ENCODE data around the gene KLHL21. TPM values are rescaled to one million over a fixed set of nuclear protein-coding genes. Genes with fewer than 3 reads are reported as not detected.

Gene KLHL21
- total RNA-seq, 1 donor from 2014 or later = 22.6 TPM

- Histone ChIP-seq H3K4me3 (no peak overlapping the region), H3K4me1 (no peaks in the 10 kb centered on the region), H3K27ac (no peak overlapping the region), H3K36me3 (peaks cover 98% of the 10 kb centered on the region), H3K27me3 (ENCODE audit: low read depth) (no peaks in the 10 kb centered on the region), H3K9me3 (no peaks in the 10 kb centered on the region)
- TF ChIP-seq, protein P1, sequence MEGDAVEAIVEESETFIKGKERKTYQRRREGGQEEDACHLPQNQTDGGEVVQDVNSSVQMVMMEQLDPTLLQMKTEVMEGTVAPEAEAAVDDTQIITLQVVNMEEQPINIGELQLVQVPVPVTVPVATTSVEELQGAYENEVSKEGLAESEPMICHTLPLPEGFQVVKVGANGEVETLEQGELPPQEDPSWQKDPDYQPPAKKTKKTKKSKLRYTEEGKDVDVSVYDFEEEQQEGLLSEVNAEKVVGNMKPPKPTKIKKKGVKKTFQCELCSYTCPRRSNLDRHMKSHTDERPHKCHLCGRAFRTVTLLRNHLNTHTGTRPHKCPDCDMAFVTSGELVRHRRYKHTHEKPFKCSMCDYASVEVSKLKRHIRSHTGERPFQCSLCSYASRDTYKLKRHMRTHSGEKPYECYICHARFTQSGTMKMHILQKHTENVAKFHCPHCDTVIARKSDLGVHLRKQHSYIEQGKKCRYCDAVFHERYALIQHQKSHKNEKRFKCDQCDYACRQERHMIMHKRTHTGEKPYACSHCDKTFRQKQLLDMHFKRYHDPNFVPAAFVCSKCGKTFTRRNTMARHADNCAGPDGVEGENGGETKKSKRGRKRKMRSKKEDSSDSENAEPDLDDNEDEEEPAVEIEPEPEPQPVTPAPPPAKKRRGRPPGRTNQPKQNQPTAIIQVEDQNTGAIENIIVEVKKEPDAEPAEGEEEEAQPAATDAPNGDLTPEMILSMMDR (IDR thresholded peaks at IDR 0.05) = peak; percentile 41
- peak; percentile 69 to 78 for ATAC-seq
- intact Hi-C loops (cut with DNase I) = no loop called here
- peak; percentile 73 for DNase-seq
Measured at GRCh38 chr1:6634371-6635052, 31.8 kb upstream of the KLHL21 start.

GRCh38 chr1:6632588-6633514 lies 30.2 kb upstream of the KLHL21 start:
- peaks cover 100% of the 10 kb centered on the region for H3K36me3 ChIP-seq
- H3K27ac ChIP-seq = no peak overlapping the region
- no peak for DNase-seq
- TF ChIP-seq, protein P1 (IDR thresholded peaks at IDR 0.05) = no peak
- H3K27me3 ChIP-seq (ENCODE audit: low read depth) = no peaks in the 10 kb centered on the region
- intact Hi-C loops (cut with DNase I) = no loop called here
- no peaks in the 10 kb centered on the region for H3K4me1 ChIP-seq
- no peak overlapping the region for H3K4me3 ChIP-seq
- ATAC-seq = no peak
- H3K9me3 ChIP-seq = no peaks in the 10 kb centered on the region

- no peaks in the 10 kb centered on the region for H3K27me3 ChIP-seq (ENCODE audit: low read depth)
- H3K36me3 ChIP-seq = peaks cover 88% of the 10 kb centered on the region
- TF ChIP-seq, protein P1 (IDR thresholded peaks at IDR 0.05) = no peak
- H3K4me3 ChIP-seq = no peak overlapping the region
- peaks cover 14% of the 10 kb centered on the region for H3K4me1 ChIP-seq
- intact Hi-C loops (cut with DNase I) = no loop called here
- no peaks in the 10 kb centered on the region for H3K9me3 ChIP-seq
- ATAC-seq (no peak), DNase-seq (no peak)
- H3K27ac ChIP-seq = no peak overlapping the region
Measured at GRCh38 chr1:6631058-6631457, 28.4 kb upstream of the KLHL21 start.

DNA sequence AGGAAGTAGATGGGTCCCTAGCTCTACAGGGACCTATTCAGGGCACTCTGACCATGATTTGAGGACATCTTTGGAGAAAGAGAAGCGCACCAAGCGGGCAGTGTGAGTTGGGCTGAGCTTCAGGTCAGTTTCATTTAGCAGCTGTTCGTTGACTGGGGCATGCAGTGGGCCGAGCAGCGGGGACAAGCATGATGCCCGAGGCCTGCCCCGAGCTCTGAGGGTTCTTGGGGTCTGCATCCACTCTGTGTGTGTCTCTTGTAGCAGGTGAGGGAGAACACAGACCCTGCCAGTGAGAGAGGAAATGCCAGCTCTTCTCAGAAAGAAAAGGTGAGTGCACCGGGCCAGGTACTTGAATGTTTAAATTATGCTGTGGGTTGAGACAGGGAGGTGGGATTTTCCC lies 27.4 kb upstream of the KLHL21 start:
- no peak for DNase-seq
- Histone ChIP-seq H3K27ac (no peak overlapping the region), H3K27me3 (ENCODE audit: low read depth) (no peaks in the 10 kb centered on the region), H3K9me3 (no peaks in the 10 kb centered on the region), H3K4me1 (peaks cover 17% of the 10 kb centered on the region), H3K4me3 (no peak overlapping the region), H3K36me3 (peaks cover 78% of the 10 kb centered on the region)
- ATAC-seq = no peak
- TF ChIP-seq, protein P1 (IDR thresholded peaks at IDR 0.05) = no peak
- intact Hi-C loops (cut with DNase I) = no loop called here

DNA sequence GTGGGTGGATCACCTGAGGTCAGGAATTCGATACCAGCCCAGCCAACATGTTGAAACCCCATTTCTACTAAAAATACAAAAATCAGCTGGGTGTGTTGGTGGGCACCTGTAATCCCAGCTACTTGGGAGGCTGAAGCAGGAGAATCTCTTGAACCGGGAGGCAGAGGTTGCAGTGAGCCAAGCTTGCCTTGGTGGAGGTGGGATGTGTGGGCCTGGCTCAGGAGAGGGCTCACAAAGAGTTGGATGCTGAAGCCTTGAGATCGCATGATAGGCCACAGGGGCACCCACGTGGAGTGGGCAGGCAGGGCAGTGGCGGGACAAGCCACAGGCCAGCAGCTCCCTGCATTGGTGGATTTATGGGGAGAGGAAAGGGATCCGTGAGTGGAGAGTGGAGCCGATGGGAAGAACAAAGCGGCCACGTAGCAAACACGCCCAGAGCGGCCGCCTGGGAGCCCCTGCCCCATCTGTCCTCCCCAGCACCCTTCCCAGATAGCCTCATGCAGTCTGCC lies 26.4 kb upstream of the KLHL21 start:
- H3K9me3 ChIP-seq = no peaks in the 10 kb centered on the region
- H3K36me3 ChIP-seq = peaks cover 68% of the 10 kb centered on the region
- ATAC-seq (no peak), DNase-seq (no peak)
- peaks cover 25% of the 10 kb centered on the region for H3K4me1 ChIP-seq
- no peak overlapping the region for H3K27ac ChIP-seq
- TF ChIP-seq, protein P1 (IDR thresholded peaks at IDR 0.05) = no peak
- intact Hi-C loops (cut with DNase I) = no loop called here
- no peaks in the 10 kb centered on the region for H3K27me3 ChIP-seq (ENCODE audit: low read depth)
- H3K4me3 ChIP-seq = no peak overlapping the region
